Muscle layer of colon (tissue), 2 donors: Measurements from ENCODE around the gene HELZ.

Source experiments
- H3K27ac ChIP-seq: one replicate; pipeline ENCODE4 v1.7.0; 2013; ENCODE audit warnings: low read depth, mild to moderate bottlenecking, low read length, moderate library complexity
- H3K27me3 ChIP-seq, 2 donors: one replicate each; pipeline ENCODE4 v1.7.0; 2013; ENCODE audit warnings: low read length in 2 of 2, mild to moderate bottlenecking in 2 of 2; ENCODE audit not compliant: insufficient read depth in 2 of 2, control insufficient read depth in 1 of 2
- H3K36me3 ChIP-seq: one replicate; pipeline ENCODE4 v1.7.0; 2013; ENCODE audit warnings: mild to moderate bottlenecking, low read length; ENCODE audit not compliant: insufficient read depth
- H3K4me1 ChIP-seq: one replicate; pipeline ENCODE4 v1.7.0; 2013; ENCODE audit warnings: mild to moderate bottlenecking, low read length; ENCODE audit not compliant: insufficient read depth
- H3K4me3 ChIP-seq, 2 donors: one replicate each; pipeline ENCODE4 v1.7.0; 2013; ENCODE audit warnings: low read length in 2 of 2, low read depth in 1 of 2, mild to moderate bottlenecking in 1 of 2, moderate library complexity in 1 of 2
- H3K9ac ChIP-seq: one replicate; pipeline ENCODE4 v1.7.0; 2013; ENCODE audit warnings: low read length
- H3K9me3 ChIP-seq: one replicate; pipeline ENCODE4 v1.7.0; 2013; ENCODE audit warnings: mild to moderate bottlenecking, low read length
- donor health status: abdominal sarcoma.
- donor health status: Adenocarcinoma of cecum.

HELZ gene

GRCh38 chr17:67053438-67054000 is 191.5 kb downstream of the HELZ start:
- H3K9ac ChIP-seq: no peak overlapping the region
- no peak overlapping the region for H3K4me3 ChIP-seq
- no peak overlapping the region for H3K27ac ChIP-seq
- no peaks in the 10 kb centered on the region for H3K36me3 ChIP-seq
- peaks cover 6% of the 10 kb centered on the region for H3K9me3 ChIP-seq
- H3K4me1 ChIP-seq: no peaks in the 10 kb centered on the region
- no peaks in the 10 kb centered on the region for H3K27me3 ChIP-seq

GRCh38 chr17:67052720-67053437 is 192.1 kb downstream of the HELZ start:
- Histone ChIP-seq H3K9me3 (peaks cover 6% of the 10 kb centered on the region), H3K27ac (no peak overlapping the region), H3K36me3 (no peaks in the 10 kb centered on the region), H3K27me3 (no peaks in the 10 kb centered on the region), H3K4me1 (no peaks in the 10 kb centered on the region), H3K4me3 (no peak overlapping the region), H3K9ac (no peak overlapping the region)

GRCh38 chr17:67051837-67052236 is 193.2 kb downstream of the HELZ start:
- Histone ChIP-seq H3K9ac (no peak overlapping the region), H3K27ac (no peak overlapping the region), H3K36me3 (no peaks in the 10 kb centered on the region), H3K4me1 (no peaks in the 10 kb centered on the region), H3K4me3 (no peak overlapping the region), H3K9me3 (peaks cover 6% of the 10 kb centered on the region), H3K27me3 (no peaks in the 10 kb centered on the region)

GRCh38 chr17:67051155-67051538 is 193.8 kb downstream of the HELZ start:
- Histone ChIP-seq H3K9ac (no peak overlapping the region), H3K9me3 (peaks cover 6% of the 10 kb centered on the region), H3K36me3 (no peaks in the 10 kb centered on the region), H3K27ac (no peak overlapping the region), H3K4me3 (no peak overlapping the region), H3K27me3 (no peaks in the 10 kb centered on the region), H3K4me1 (no peaks in the 10 kb centered on the region)

GRCh38 chr17:67050471-67051154 is 194.4 kb downstream of the HELZ start:
- Histone ChIP-seq H3K4me1 (no peaks in the 10 kb centered on the region), H3K9me3 (peaks cover 6% of the 10 kb centered on the region), H3K9ac (no peak overlapping the region), H3K27me3 (no peaks in the 10 kb centered on the region), H3K4me3 (no peak overlapping the region), H3K27ac (no peak overlapping the region), H3K36me3 (no peaks in the 10 kb centered on the region)

- Histone ChIP-seq H3K4me3 (no peak overlapping the region), H3K27ac (no peak overlapping the region), H3K36me3 (no peaks in the 10 kb centered on the region), H3K4me1 (no peaks in the 10 kb centered on the region), H3K27me3 (no peaks in the 10 kb centered on the region), H3K9me3 (peaks cover 6% of the 10 kb centered on the region), H3K9ac (no peak overlapping the region)
Measured at GRCh38 chr17:67050066-67050465, 194.9 kb downstream of the HELZ start.

GRCh38 chr17:67049025-67049739 is 195.8 kb downstream of the HELZ start:
- no peaks in the 10 kb centered on the region for H3K36me3 ChIP-seq
- no peak overlapping the region for H3K4me3 ChIP-seq
- H3K9ac ChIP-seq: no peak overlapping the region
- no peak overlapping the region for H3K27ac ChIP-seq
- peaks cover 6% of the 10 kb centered on the region for H3K9me3 ChIP-seq
- no peaks in the 10 kb centered on the region for H3K4me1 ChIP-seq
- H3K27me3 ChIP-seq: no peaks in the 10 kb centered on the region

GRCh38 chr17:67047382-67047781 is 197.6 kb downstream of the HELZ start:
- H3K4me3 ChIP-seq: no peak overlapping the region
- H3K9me3 ChIP-seq: peaks cover 6% of the 10 kb centered on the region
- no peaks in the 10 kb centered on the region for H3K36me3 ChIP-seq
- no peaks in the 10 kb centered on the region for H3K4me1 ChIP-seq
- H3K27ac ChIP-seq: no peak overlapping the region
- H3K27me3 ChIP-seq: no peaks in the 10 kb centered on the region
- H3K9ac ChIP-seq: no peak overlapping the region

GRCh38 chr17:67046398-67046797 is 198.6 kb downstream of the HELZ start:
- no peak overlapping the region for H3K27ac ChIP-seq
- H3K27me3 ChIP-seq: no peaks in the 10 kb centered on the region
- H3K36me3 ChIP-seq: no peaks in the 10 kb centered on the region
- H3K9ac ChIP-seq: no peak overlapping the region
- no peak overlapping the region for H3K4me3 ChIP-seq
- peaks cover 6% of the 10 kb centered on the region for H3K9me3 ChIP-seq
- H3K4me1 ChIP-seq: no peaks in the 10 kb centered on the region

- Histone ChIP-seq H3K9ac (no peak overlapping the region), H3K4me1 (no peaks in the 10 kb centered on the region), H3K27me3 (no peaks in the 10 kb centered on the region), H3K36me3 (no peaks in the 10 kb centered on the region), H3K27ac (no peak overlapping the region), H3K9me3 (peaks cover 6% of the 10 kb centered on the region), H3K4me3 (no peak overlapping the region)
Measured at GRCh38 chr17:67044940-67045339, 200.1 kb downstream of the HELZ start.

- Histone ChIP-seq H3K36me3 (no peaks in the 10 kb centered on the region), H3K9me3 (no peaks in the 10 kb centered on the region), H3K4me3 (no peak within 1 kb of the TSS), H3K27me3 (no peaks in the 10 kb centered on the region), H3K27ac (no peak within 1 kb of the TSS), H3K4me1 (no peaks in the 10 kb centered on the region), H3K9ac (no peak within 1 kb of the TSS)
Measured at GRCh38 chr17:67044016-67044772, 200.8 kb downstream of the HELZ start, which contains the start of gene CACNG1. TSS of gene CACNG1 (plus strand) at chr17:67044554. CDS start at chr17:67044661, 107 bp downstream.
